H1 (cell line): Measurements from ENCODE around the gene MEIS3. TPM values are rescaled to one million over a fixed set of nuclear protein-coding genes. Genes with fewer than 3 reads are reported as not detected.
"Not testable (repeated sequence)": the region's sequence is repeated elsewhere in the genome, so short reads cannot be mapped to it uniquely, and the experiment has no call there.

ENCODE experiments used
- CTCF ChIA-PET: fragments of 300-600 bp; sonication (Branson Sonifier 250); formaldehyde crosslinking; loops from one replicate; lab custom pipeline; 2021; ENCODE audit not compliant: partially characterized antibody; lab: Charles Lee
- POLR2A ChIA-PET: fragments of 300-600 bp; sonication (Branson Sonifier 250); formaldehyde crosslinking; loops from one replicate; lab custom pipeline; 2021; ENCODE audit warnings: inconsistent platforms; ENCODE audit not compliant: partially characterized antibody; lab: Charles Lee
- DNase-seq, 2 experiments: peaks; one replicate each; pipeline versions ENCODE4 v3.0.0 to v3.0.0-alpha.2; 2010 to 2022; ENCODE audit warnings: low spot score in 2 of 2, low read depth in 1 of 2, mixed read lengths in 1 of 2
- FAIRE-seq: peaks from 2 replicates; lab custom pipeline; 2011; peaks lifted over from hg19 to GRCh38; lab: Jason Lieb, UNC
- H2AFZ ChIP-seq: 2 replicates; pipeline ENCODE4 v1.8.1; 2012; ENCODE audit warnings: low read length, inconsistent platforms
- H2AK5ac ChIP-seq: 2 replicates; pipeline ENCODE4 v1.6.1; 2013; ENCODE audit warnings: low read depth, low read length
- H2BK120ac ChIP-seq: replicated peaks from 2 replicates; pipeline ENCODE3; 2013; ENCODE audit warnings: low read depth, low read length, inconsistent platforms
- H2BK12ac ChIP-seq: 2 replicates; pipeline ENCODE4 v1.6.1; 2013; ENCODE audit warnings: low read depth, low read length
- H2BK15ac ChIP-seq: 2 replicates; pipeline ENCODE4 v1.6.1; 2013; ENCODE audit warnings: low read length
- H2BK20ac ChIP-seq: 2 replicates; pipeline ENCODE4 v1.6.1; 2013; ENCODE audit warnings: low read length
- H2BK5ac ChIP-seq: 2 replicates; pipeline ENCODE4 v1.6.1; 2013; ENCODE audit warnings: low read depth, low read length
- H3K14ac ChIP-seq: 2 replicates; pipeline ENCODE4 v1.6.1; 2013; ENCODE audit warnings: inconsistent platforms; ENCODE audit not compliant: insufficient read length
- H3K18ac ChIP-seq: 2 replicates; pipeline ENCODE4 v1.6.1; 2013; ENCODE audit warnings: low read length; ENCODE audit errors: extremely low read depth
- H3K23ac ChIP-seq: 2 replicates; pipeline ENCODE4 v1.6.1; 2013; ENCODE audit warnings: inconsistent platforms; ENCODE audit not compliant: insufficient read length
- H3K23me2 ChIP-seq: 2 replicates; pipeline ENCODE4 v1.6.1; 2013; ENCODE audit warnings: low read depth, low read length
- H3K27ac ChIP-seq: 2 replicates; pipeline ENCODE4 v1.6.1; 2011; ENCODE audit warnings: low read depth, low read length, inconsistent platforms
- H3K27me3 ChIP-seq, 4 experiments: replicated peaks in 1 of 4; 1 replicate in 1 of 4; 2 replicates in 3 of 4; pipeline versions ENCODE4 v1.6.1 to v1.8.1; 2011 to 2013; ENCODE audit warnings: low read length in 3 of 4, mild to moderate bottlenecking in 3 of 4, inconsistent platforms in 2 of 4, mixed read lengths in 2 of 4, moderate library complexity in 1 of 4; ENCODE audit not compliant: control insufficient read depth in 3 of 4, insufficient read depth in 3 of 4; ENCODE audit errors: extremely low read depth in 1 of 4
- H3K36me3 ChIP-seq, 4 experiments: 2 replicates each; pipeline versions ENCODE4 v1.6.1 to v1.8.1; 2011 to 2013; ENCODE audit warnings: mild to moderate bottlenecking in 4 of 4, low read length in 3 of 4, moderate library complexity in 2 of 4, control low read depth in 1 of 4, inconsistent platforms in 1 of 4; ENCODE audit not compliant: insufficient read depth in 4 of 4, control insufficient read depth in 2 of 4
- H3K4ac ChIP-seq: replicated peaks from 2 replicates; pipeline ENCODE3; 2013; ENCODE audit warnings: low read length, low read depth, mixed read lengths, inconsistent platforms; ENCODE audit not compliant: insufficient read length
- H3K4me1 ChIP-seq, 4 experiments: replicated peaks in 1 of 4; 1 replicate in 1 of 4; 2 replicates in 3 of 4; pipeline versions ENCODE4 v1.6.1 to v1.8.1; 2011 to 2013; ENCODE audit warnings: low read length in 3 of 4, inconsistent platforms in 2 of 4, mixed read lengths in 1 of 4; ENCODE audit not compliant: insufficient read depth in 4 of 4, control insufficient read depth in 3 of 4
- H3K4me2 ChIP-seq, 2 experiments: 2 replicates each; pipeline versions ENCODE4 v1.6.1 to v1.8.1; 2011 to 2013; ENCODE audit warnings: low read depth in 2 of 2, low read length in 2 of 2, control low read depth in 1 of 2, inconsistent platforms in 1 of 2, mild to moderate bottlenecking in 1 of 2; ENCODE audit not compliant: insufficient read depth in 1 of 2
- H3K4me3 ChIP-seq, 4 experiments: fragments of 200-600, 300-600 bp in 1 of 4; sonication (generic), shearing (Covaris generic), sonication (Bioruptor Twin) in 1 of 4; 2 replicates each; pipeline versions ENCODE4 v1.5.1 to v1.8.1; 2011 to 2016; ENCODE audit warnings: low read length in 4 of 4, low read depth in 3 of 4, control low read depth in 2 of 4, inconsistent platforms in 2 of 4, mild to moderate bottlenecking in 2 of 4, mixed read lengths in 1 of 4, moderate library complexity in 1 of 4; ENCODE audit not compliant: insufficient read depth in 2 of 4; ENCODE audit errors: extremely low read depth in 1 of 4
- H3K56ac ChIP-seq: replicated peaks from 2 replicates; pipeline ENCODE3; 2013; ENCODE audit warnings: low read depth, mild to moderate bottlenecking, mixed read lengths, low read length, inconsistent platforms; ENCODE audit not compliant: insufficient read length
- H3K79me1 ChIP-seq: 2 replicates; pipeline ENCODE4 v1.6.1; 2013; ENCODE audit warnings: low read depth, low read length, control low read depth
- H3K79me2 ChIP-seq, 2 experiments: 2 replicates each; pipeline versions ENCODE4 v1.6.1 to v1.8.1; 2012 to 2013; ENCODE audit warnings: low read length in 2 of 2, mild to moderate bottlenecking in 2 of 2, inconsistent platforms in 1 of 2; ENCODE audit not compliant: insufficient read depth in 2 of 2, control insufficient read depth in 1 of 2
- H3K9ac ChIP-seq, 4 experiments: replicated peaks in 1 of 4; 1 replicate in 1 of 4; 2 replicates in 3 of 4; pipeline versions ENCODE4 v1.6.1 to v1.8.1; 2011 to 2013; ENCODE audit warnings: low read depth in 3 of 4, low read length in 3 of 4, control low read depth in 2 of 4, mild to moderate bottlenecking in 2 of 4, moderate library complexity in 2 of 4, inconsistent platforms in 1 of 4; ENCODE audit errors: extremely low read depth in 1 of 4
- H3K9me3 ChIP-seq, 2 experiments: 2 replicates each; pipeline versions ENCODE4 v1.6.1 to v1.8.1; 2012 to 2013; ENCODE audit warnings: mild to moderate bottlenecking in 2 of 2, moderate library complexity in 2 of 2, control low read depth in 1 of 2, inconsistent platforms in 1 of 2, low read depth in 1 of 2, low read length in 1 of 2, mixed read lengths in 1 of 2; ENCODE audit not compliant: insufficient read depth in 2 of 2
- H4K20me1 ChIP-seq, 2 experiments: replicated peaks in 1 of 2; 2 replicates each; pipeline versions ENCODE3 to v1.8.1; 2011 to 2013; ENCODE audit warnings: inconsistent platforms in 2 of 2, low read length in 2 of 2, mild to moderate bottlenecking in 1 of 2; ENCODE audit not compliant: insufficient read depth in 2 of 2, control insufficient read depth in 1 of 2
- H4K5ac ChIP-seq: 2 replicates; pipeline ENCODE4 v1.6.1; 2013; ENCODE audit warnings: low read length, low read depth, mixed read lengths, inconsistent platforms; ENCODE audit not compliant: insufficient read length
- H4K8ac ChIP-seq: 2 replicates; pipeline ENCODE4 v1.8.0; 2013; ENCODE audit warnings: mild to moderate bottlenecking, moderate library complexity, low read length, inconsistent platforms; ENCODE audit not compliant: insufficient read depth; ENCODE audit errors: extremely low read depth
- H4K91ac ChIP-seq: replicated peaks from 2 replicates; pipeline ENCODE3; 2013; ENCODE audit warnings: low read length, mixed read lengths, inconsistent platforms; ENCODE audit not compliant: insufficient read length
- WGBS, 2 experiments: shearing (Covaris generic) in 1 of 2; methylation state at CpG; one replicate each; pipeline versions ENCODE4 v1.1.6 to v1.1.7; 2013 to 2015; ENCODE audit warnings: low lambda C conversion rate in 2 of 2, mixed read lengths in 2 of 2, inconsistent platforms in 1 of 2, low coverage in 1 of 2, missing lambda C conversion rate in 1 of 2; ENCODE audit not compliant: insufficient replicate concordance in 2 of 2, insufficient coverage in 1 of 2, insufficient read length in 1 of 2; ENCODE audit errors: extremely low coverage in 1 of 2, missing lambda C conversion rate in 1 of 2; 5-methylcytosine and 5-hydroxymethylcytosine counted together
- polyA plus RNA-seq, 7 experiments: library from polyadenylated mRNA; depleted of rRNA in 3 of 7; stranded (reverse) in 5 of 7; unstranded in 2 of 7; fragments of >200 nt in 5 of 7; fragments of 200-250 nt in 2 of 7; gene quantifications; 1 replicate in 5 of 7; 2 replicates in 1 of 7; 4 replicates in 1 of 7; pipeline versions ENCODE4 v1.2.1 to v1.2.3, GENCODE V29; 2011 to 2013; ENCODE audit warnings: missing spikeins in 2 of 7, mixed read lengths in 2 of 7
- total RNA-seq: library from RNA; stranded (reverse); fragmentation: NEBNext Ultra II Directional; extraction: Animal tissue kit (Norgen Biotek cat#: 25700); gene quantifications from 2 replicates; pipeline ENCODE4 v1.2.1, GENCODE V29; 2021

The MEIS3 gene
- total and polyA plus RNA-seq, 2 of the 8 experiments (the other 6 are each of a cell fraction or from before 2014, with no cell fraction given): 24.5 to 28.2 TPM

DNA sequence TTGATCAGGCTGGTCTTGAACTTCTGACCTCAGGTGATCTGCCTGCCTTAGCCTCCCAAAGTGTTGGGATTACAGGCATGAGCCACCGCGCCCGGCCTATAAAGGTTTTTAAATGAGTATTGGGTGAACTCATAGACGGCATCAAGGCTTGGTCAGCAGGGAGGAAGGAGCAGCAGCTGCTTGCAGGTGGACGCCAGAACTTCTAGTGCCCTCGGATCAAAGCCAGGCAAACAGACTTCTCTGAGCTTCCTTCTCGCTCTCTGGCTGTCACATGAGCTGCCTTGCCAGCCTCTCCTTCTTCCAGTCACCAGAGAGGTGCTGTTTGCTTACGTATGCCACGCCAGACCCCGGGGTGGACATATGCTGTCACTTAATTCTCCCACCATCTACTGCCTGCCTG, 53.9 kb downstream of the MEIS3 start:
- H2BK120ac ChIP-seq, FAIRE-seq, H3K14ac ChIP-seq, H2AK5ac ChIP-seq, DNase-seq, H4K91ac ChIP-seq, H3K79me1 ChIP-seq, H2BK15ac ChIP-seq, H3K56ac ChIP-seq, H2AFZ ChIP-seq, H3K9me3 ChIP-seq, H3K23me2 ChIP-seq, H3K27ac ChIP-seq, H3K27me3 ChIP-seq, H3K79me2 ChIP-seq, H2BK12ac ChIP-seq, H3K9ac ChIP-seq, H2BK20ac ChIP-seq, H3K4ac ChIP-seq, H3K4me3 ChIP-seq, H4K5ac ChIP-seq, H3K4me2 ChIP-seq, H3K23ac ChIP-seq, H4K8ac ChIP-seq, H3K18ac ChIP-seq, H3K4me1 ChIP-seq, H2BK5ac ChIP-seq: not testable (repeated sequence)
- peaks cover 23 to 61% (median 47%) of the 10 kb centered on the region in 4 experiments for H3K36me3 ChIP-seq
- peaks cover 3 to 10% of the 10 kb centered on the region in 2 experiments for H4K20me1 ChIP-seq
- ChIA-PET CTCF (interaction anchor here (0.6 to 2.4 kb wide), 4 partner anchors 26 to 151 kb away, joined by 3 to 7 read pairs (median 4); no protein-coding TSS in a partner anchor), POLR2A (interaction anchor here (0.6 to 0.8 kb wide), 3 partner anchors 10 to 24 kb away, joined by 3 read pairs; no protein-coding TSS in a partner anchor)
- 98% methylated on average over 8 of the region's 10 CpGs; no CpG with 5 or more reads in 1 of the 2 experiments for WGBS, 2 experiments
